HG03060 (cell line): ENCODE data around the gene RNF111.
A peak's percentile ranks its signal among the peaks of the same experiment; 100 is the strongest.
"Not testable (repeated sequence)": the region's sequence is repeated elsewhere in the genome, so short reads cannot be mapped to it uniquely, and the experiment has no call there.

Experiments
- ATAC-seq: cut with Tn5 transposase; IDR thresholded peaks from one replicate; pipeline ENCODE4 v1.9.1; 2021; ENCODE audit warnings: low read depth, moderate number of reproducible peaks; ENCODE audit not compliant: unreplicated experiment

The RNF111 gene

GRCh38 chr15:59052915-59053407 lies 65.5 kb downstream of the RNF111 start:
- ATAC-seq: no peak

GRCh38 chr15:59053482-59053881 lies 66.0 kb downstream of the RNF111 start:
- ATAC-seq: no peak

GRCh38 chr15:59059076-59059597 lies 71.7 kb downstream of the RNF111 start:
- ATAC-seq: no peak

- ATAC-seq: no peak
Observed at GRCh38 chr15:59060348-59060747, 72.9 kb downstream of the RNF111 start.

GRCh38 chr15:59063042-59063441 lies 75.6 kb downstream of the RNF111 start:
- ATAC-seq: no peak

- no peak for ATAC-seq
Observed at GRCh38 chr15:59069430-59069829, 82.0 kb downstream of the RNF111 start.

- no peak for ATAC-seq
Observed at GRCh38 chr15:59074607-59075006, 87.1 kb downstream of the RNF111 start.

GRCh38 chr15:59087731-59088130 lies 100.3 kb downstream of the RNF111 start:
- no peak for ATAC-seq

GRCh38 chr15:59094077-59094476 lies 106.6 kb downstream of the RNF111 start:
- ATAC-seq: no peak

GRCh38 chr15:59096429-59096828 lies 109.0 kb downstream of the RNF111 start:
- ATAC-seq: no peak

GRCh38 chr15:59099162-59099685 lies 111.8 kb downstream of the RNF111 start:
- ATAC-seq: no peak

GRCh38 chr15:59104602-59104911 lies 117.1 kb downstream of the RNF111 start:
- ATAC-seq: no peak

- ATAC-seq: peak; percentile 87
Observed at GRCh38 chr15:59104912-59105732, 117.7 kb downstream of the RNF111 start, which contains the start of gene CCNB2. CCNB2 (plus strand) TSS chr15:59105146; CDS start chr15:59105269, 123 bp downstream.

GRCh38 chr15:59105854-59106253 lies 118.4 kb downstream of the RNF111 start:
- no peak for ATAC-seq

GRCh38 chr15:59111251-59111650 lies 123.8 kb downstream of the RNF111 start:
- no peak for ATAC-seq

- no peak for ATAC-seq
Observed at GRCh38 chr15:59115047-59115446, 127.6 kb downstream of the RNF111 start.

GRCh38 chr15:59116141-59116540 lies 128.7 kb downstream of the RNF111 start:
- ATAC-seq: no peak

- ATAC-seq: no peak
Observed at GRCh38 chr15:59116771-59117170, 129.3 kb downstream of the RNF111 start.

GRCh38 chr15:59119625-59120024 lies 132.2 kb downstream of the RNF111 start:
- ATAC-seq: no peak

GRCh38 chr15:59120937-59121336 lies 133.5 kb downstream of the RNF111 start:
- no peak for ATAC-seq

GRCh38 chr15:59124261-59124660 lies 136.8 kb downstream of the RNF111 start:
- ATAC-seq: no peak

- ATAC-seq: not testable (repeated sequence)
Observed at GRCh38 chr15:59125683-59126082, 138.2 kb downstream of the RNF111 start.
